Measurements from ENCODE around the gene TMEM94.

TMEM94 gene

DNA sequence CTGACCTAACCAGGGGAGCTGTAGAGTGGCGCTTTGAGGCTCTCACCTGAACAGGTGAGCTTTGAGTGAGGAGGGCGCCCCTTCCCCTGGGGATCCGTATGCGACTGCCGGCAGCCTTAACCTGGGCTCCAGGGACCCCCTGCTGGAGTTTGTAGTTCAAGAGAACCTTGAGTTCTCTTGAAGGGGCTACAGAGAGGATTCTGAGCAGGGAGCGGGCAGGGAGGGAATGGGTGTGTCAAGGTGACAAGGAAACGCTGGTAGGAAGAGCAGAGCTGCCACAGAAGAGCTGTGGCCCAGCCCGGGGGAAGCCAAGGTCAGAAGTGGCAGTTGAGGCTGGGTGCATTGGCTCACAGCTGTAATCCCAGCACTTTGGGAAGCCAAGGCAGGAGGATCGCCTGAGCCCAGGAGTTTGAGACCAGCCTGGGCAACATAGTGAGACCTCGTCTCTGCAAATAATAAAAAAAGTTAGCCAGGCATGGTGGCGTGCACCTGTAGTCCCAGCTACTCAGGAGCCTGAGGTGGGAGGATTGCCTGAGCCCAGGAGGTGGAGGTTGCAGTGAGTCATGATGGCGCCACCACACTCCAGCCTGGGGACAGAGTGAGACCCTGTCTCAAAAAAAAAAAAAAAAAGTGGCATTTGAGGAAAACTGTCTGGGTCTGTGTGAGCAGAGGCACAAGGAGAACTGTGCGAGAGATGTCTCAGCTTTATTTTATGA lies 70.3 kb downstream of the TMEM94 start:
- no peak for DNase-seq (ENCODE audit: low read depth)

DNA sequence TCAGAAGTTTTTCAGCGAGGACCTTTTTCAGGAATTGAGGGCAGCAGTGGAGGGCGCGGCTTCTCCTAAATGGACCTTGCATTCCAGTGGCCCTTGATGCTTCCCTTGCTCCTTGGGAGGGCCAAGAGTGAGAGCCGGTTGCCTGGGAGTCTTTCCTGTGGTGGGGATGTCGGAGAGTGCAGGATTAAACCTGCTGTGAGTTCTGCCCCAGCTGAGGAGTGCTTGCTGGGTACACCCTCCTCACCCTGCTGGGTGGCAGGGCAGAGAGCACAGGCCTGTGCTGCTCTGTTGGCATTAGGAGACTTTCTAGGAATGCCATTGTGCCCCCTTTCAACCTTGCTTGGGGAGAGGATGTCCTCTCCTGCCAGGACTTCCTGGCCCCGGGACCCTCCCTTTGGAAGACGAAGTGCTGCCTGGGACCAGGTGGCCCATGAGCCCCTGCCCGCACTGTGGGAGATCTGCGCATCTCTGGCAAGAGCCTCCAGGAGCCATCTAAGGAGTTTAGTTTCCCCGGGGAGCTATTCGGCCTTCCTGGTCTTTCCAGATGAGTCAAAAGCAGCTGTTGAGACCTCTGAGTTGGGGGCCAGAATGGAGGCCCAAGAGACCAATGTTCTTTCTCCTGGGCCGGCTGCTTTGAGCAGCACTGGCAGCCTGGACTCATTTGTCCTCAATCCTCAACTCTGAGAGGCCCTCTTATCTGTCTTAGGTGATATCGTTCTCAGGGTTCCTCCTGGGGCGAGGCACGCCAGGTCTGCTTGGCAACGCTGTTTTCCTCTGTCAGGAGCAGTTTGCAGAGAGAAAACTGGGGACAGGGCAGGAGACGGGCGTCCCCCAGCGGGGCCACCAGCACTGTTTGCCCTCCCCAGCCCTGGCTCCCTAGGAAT lies 74.6 kb downstream of the TMEM94 start:
- DNase-seq (ENCODE audit: low read depth), result no peak

- DNase-seq (ENCODE audit: low read depth), result no peak
Measured at GRCh38 chr17:75531721-75532072, 75.3 kb downstream of the TMEM94 start.

- DNase-seq (ENCODE audit: low read depth), result no peak
Measured at GRCh38 chr17:75535119-75535537, 78.7 kb downstream of the TMEM94 start.

GRCh38 chr17:75535871-75536270 lies 79.4 kb downstream of the TMEM94 start:
- DNase-seq (ENCODE audit: low read depth), result no peak

DNA sequence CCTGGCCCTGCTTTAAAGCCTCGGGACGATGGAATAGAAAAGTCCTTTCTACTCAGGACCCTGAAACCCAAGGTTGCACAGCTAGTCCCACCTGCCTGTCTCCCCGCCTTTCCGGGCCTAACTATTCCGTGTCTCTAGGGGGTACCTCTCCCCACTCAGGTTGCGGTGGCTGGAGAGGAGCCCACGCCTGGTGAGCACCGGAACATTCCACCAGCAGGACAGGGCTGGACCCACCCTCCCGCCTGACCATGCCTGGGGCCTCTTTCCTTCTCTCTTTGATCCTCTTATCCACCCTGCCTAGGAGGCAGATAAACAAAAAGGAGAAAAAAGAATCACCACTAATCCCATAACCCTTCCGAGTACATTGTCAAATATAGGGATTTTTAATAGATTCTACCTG lies 79.9 kb downstream of the TMEM94 start:
- DNase-seq (ENCODE audit: low read depth), result no peak

GRCh38 chr17:75539967-75540729 lies 83.7 kb downstream of the TMEM94 start:
- no peak for DNase-seq (ENCODE audit: low read depth)

DNA sequence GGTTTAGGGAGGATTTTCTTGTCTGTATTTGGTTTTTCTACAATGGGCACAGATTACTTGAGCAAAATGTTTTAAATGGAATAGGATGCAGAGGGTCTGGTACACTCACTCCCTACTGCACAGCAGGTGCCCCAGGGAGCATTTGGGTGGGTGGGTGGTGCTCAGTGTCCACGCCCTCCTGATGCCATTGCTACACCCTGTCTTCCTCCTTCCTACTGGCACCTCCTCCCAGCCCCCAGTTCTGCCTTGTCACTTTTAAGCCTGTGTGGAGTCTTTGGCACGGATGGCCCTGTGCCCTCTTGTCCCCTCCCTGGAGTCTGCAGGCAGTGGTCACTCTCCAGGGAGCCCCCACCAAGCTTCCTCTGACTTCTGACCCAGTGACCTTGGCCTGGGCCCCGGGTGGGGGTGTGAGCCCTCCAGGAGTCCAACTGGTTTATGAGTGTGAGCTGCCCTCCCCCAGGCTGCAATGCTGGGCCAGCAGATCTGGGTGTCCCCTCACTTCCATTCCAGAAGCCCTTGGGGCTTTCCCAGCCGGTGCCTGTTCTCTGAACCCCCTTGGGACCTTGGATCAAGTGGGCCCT lies 84.6 kb downstream of the TMEM94 start:
- no peak for DNase-seq (ENCODE audit: low read depth)

GRCh38 chr17:75542229-75542628 lies 85.8 kb downstream of the TMEM94 start:
- no peak for DNase-seq (ENCODE audit: low read depth)

- no peak for DNase-seq (ENCODE audit: low read depth)
Measured at GRCh38 chr17:75542728-75543336, 86.4 kb downstream of the TMEM94 start.

DNA sequence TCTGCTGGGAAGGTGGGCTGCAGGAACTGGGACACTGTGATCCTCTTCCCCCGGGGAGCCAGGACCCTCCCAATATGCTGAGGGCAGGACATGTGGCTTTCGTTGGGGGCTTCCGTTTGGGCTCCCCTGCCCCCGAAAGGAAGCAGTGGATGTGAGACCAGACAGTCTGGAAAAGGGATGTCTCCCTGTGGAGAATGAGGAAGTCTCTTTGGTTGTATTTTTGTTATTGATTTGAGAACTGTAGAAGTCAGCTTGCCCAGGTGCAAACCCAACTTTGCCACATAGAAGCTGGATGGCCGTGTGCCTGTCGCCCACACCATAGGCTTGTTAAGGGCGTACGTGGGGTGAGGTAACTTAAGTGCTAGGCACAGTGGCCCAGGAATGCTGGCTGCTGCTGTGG lies 87.8 kb downstream of the TMEM94 start:
- no peak for DNase-seq (ENCODE audit: low read depth)

DNA sequence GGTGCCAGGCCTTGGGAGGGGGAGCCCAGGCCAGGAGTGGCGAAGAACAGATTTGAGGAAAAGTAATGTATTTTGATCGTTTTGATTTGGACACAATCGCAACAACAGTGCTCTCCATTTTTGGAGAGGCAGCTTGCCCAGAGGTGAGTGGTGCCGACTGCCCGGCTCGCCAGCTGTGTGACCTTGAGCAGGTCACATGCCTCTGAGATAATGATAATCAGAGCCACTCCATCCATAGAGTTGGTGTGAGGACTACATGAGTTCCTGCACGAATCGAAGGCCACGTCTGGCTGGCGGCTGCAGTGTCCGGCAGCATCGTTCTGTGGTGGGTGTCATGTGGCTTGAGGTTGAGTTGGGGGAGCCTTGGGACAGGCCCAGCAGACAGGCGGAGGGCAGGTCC lies 89.7 kb downstream of the TMEM94 start:
- no peak for DNase-seq (ENCODE audit: low read depth)

DNA sequence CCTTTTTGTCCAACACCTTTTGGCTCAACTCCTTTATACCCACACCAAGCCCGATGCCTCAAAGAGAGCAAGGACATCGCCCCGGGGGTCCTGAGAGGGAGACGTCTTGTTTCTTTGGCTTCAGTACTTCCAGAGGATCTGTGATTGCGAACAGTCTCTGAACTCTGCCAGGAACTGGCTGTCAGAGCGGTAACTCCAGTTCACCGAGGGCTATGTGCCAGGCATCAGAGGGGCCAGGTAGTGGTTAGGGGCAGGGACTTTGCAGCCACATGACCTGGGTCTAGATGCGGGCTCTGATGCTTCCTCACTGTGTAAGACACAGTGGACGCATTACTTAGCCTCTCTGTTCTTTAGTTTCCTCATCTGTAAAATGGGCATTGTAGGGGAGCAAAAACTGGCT lies 90.7 kb downstream of the TMEM94 start:
- DNase-seq (ENCODE audit: low read depth), result no peak

DNA sequence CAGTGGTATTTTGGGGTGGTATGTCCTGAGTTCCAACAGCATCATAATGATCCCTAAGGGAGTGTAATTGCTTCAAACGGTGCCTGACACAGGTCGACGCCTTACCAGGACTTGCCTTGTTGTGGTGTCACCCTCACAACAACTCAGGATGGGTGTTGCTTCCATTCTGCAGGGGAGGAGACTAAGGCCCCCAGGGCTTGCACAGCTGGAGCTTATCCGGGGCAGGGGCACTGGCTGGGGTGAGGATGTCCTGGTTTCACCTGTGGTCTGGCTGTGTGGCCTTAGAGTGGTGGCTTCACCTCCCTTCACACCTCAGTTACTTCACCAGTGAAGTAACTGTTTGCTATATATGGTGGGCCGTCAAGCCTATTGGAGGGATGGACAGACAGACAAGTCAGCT lies 92.4 kb downstream of the TMEM94 start:
- DNase-seq (ENCODE audit: low read depth), result no peak
